H4 (cell line): ENCODE data around the gene HTRA3. TPM values are rescaled to one million over a fixed set of nuclear protein-coding genes. Genes with fewer than 3 reads are reported as not detected.

ENCODE experiments used
- DNase-seq: peaks from one replicate; pipeline ENCODE4 v3.0.0-alpha.2; 2015; ENCODE audit warnings: low spot score
- total RNA-seq: library from RNA; depleted of rRNA; stranded (reverse); fragments of >200 nt; shearing (Covaris generic); gene quantifications from 2 replicates; pipeline ENCODE4 v1.2.3, GENCODE V29; 2014; rRNA removed

The HTRA3 gene
- 6.7 and 9.6 TPM in 2 replicates for total RNA-seq

DNA sequence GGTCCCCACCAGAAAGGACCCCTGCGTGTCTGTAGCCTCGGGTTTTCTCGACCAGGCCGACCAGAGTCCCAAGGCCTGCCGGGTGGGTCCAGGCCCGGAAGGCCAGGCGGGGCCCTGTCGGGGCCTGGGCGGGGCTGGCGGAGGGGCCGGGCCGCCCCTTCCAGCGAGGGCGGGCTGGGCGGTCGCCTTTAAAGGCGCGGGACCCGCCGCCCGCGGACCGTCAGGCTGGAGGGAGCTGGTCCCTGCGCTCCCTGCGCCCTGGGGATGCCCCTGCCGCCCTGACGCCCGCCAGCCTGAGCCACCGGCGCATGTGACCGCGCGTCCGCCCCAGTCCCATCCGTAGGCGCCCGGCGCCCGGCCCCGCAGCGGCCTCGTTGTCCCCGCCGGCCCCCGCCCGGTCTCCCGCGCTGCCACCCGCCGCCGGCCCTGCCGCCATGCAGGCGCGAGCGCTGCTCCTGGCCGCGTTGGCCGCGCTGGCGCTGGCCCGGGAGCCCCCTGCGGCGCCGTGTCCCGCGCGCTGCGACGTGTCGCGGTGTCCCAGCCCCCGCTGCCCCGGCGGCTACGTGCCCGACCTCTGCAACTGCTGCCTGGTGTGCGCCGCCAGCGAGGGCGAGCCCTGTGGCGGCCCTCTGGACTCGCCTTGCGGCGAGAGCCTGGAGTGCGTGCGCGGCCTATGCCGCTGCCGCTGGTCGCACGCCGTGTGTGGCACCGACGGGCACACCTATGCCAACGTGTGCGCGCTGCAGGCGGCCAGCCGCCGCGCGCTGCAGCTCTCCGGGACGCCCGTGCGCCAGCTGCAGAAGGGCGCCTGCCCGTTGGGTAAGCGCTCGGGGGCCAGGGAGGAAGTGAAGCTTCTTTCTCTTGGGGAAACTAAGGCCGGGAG, at the start of gene HTRA3:
Gene HTRA3, plus strand, starts transcription at position 220 of the 883 bp plus-strand sequence. Its CDS starts 215 bp downstream, at position 435.
- no peak for DNase-seq

DNA sequence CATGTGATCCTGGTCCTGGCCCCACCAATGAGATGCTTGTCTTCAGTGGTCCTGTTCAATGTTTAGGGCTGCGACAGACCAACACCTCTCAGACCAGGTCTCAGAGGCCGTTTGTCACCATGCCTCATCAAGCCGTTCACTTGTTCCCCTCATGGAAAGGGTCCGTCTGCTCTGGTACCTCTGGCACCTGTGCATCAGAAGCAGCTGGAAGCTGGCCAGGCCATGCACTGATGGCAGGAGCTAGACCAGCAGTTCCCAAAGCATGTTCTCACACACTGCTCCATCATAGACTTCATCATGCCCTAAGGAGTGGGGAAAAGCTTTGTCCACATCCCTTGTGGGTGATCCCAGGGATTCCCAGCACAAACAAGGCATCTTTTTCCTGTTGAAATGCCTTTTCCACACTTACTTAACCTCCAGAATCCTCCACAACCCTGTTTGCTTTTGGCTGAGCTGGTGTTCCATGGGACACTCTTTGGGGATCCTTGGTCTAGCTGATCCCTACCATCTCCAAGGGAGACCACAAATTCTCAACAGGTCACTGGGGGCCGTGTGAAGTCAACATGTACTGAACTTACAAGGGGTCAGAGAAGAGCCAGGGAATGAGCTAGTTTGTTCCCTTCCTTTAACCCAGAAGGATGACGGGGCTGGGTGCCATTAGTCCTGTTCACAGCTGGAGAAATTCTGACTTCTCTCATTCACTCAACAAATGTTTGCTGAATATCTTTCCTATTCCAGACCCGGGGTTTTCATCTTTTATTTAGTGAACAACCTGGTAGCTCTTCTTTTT, 48.7 kb upstream of the HTRA3 start:
- no peak for DNase-seq

DNA sequence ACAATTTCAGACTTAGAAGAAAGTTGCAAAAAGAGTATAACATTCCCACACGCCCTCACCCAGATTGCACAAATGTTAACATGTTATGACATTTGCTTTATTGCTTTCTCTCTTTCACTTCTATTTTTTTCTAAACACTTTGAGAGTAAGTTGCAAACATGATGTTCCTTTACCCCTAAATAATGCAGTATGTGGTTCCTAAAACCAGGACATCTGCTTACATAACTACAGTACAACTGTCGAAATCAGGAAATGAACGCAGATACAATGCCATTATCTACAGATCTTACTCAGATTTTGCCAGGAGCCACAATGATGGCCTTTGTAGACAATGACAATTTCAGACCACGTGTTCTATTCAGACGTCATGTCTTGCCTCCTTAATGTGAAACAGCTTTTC, 48.1 kb upstream of the HTRA3 start:
- DNase-seq = no peak

DNA sequence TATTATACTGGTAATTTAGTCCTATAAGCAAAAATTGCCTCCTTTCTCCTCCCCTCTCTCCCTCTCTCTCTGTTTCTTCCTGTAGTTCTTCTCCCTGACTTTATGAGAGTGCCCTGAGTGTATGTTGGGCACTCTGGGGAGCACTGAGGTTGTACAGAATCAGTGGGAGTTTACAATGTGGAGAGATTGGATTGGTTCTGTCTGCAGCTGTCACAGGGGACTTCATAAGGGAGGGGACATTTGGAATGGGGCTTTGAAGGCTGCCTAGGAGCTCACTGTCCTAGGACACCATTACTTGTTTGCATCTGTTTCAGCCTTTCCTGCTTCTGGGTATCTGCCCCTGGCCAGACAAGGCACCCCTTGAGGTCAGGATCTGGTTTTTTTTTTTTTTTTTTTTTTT, 47.6 kb upstream of the HTRA3 start:
- no peak for DNase-seq

DNA sequence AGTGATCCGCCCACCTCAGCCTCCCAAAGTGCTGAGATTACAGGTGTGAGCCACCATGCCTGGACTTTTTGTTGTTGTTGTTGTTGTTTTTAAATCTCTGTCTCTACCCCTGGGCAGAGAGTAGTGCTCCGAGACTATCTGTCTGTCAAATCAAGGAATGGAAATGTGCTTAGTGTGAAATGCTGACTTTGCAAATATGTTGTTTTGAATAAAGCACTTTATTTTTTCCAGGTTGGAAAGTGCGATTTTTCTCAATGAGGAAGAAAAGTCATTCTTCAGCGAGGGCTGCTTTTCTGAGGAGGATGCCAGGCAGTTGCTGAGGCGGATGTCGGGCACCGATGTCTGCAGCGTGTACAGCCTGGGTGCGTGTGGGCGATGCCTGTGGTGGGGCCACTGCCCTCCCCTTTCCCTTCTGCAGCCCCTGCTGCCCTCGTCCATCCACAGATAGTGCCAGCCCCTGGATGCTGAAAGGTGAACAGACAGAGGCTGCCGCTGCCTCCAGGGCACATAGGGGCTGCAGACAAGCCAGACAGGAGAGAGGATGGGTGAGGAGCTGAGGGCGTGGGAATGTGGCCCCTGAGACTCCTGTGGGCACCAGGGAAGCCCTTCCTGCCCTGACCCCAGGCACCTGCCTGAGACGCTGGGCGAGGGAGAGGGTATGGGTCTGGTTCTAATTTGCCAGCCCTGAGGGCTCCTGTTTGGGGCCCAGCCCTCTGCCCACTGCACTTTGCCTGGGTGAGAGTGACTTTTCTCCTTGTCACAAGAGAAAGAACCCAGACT, 46.8 kb upstream of the HTRA3 start:
- no peak for DNase-seq

DNA sequence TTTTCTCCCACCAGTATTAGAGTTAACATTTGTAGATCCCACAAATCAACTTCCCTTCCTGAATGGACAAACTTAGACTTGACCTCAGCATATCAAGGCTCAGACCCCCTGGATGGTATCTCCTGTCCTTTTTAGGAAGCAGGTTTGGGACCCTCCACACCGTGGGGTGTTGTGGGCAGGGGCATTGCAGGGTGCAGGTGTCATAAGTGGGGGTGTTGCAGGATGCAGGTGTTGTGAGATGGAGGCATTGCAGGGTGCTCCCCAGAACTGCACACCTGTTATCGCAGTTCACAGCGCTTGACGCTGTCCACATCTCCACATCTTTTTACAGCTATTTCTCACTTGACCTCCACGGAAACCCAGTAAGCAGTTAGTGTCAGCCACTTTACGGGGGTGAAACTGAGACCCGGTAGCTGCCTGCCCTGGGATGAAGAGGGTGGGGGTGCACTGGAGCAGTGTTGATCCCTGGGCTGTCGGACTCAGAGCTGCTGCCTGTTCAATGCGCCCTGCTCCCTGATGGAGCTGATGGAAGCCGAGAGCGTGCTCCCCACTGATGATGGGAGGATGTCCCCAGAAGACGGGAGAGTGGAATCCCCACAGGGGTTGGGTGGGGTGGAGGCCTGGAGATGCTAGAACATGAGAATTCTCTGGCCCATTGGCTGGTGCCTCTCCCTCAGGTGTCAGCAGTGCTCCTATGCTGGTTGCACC, 45.1 kb upstream of the HTRA3 start:
- no peak for DNase-seq

DNA sequence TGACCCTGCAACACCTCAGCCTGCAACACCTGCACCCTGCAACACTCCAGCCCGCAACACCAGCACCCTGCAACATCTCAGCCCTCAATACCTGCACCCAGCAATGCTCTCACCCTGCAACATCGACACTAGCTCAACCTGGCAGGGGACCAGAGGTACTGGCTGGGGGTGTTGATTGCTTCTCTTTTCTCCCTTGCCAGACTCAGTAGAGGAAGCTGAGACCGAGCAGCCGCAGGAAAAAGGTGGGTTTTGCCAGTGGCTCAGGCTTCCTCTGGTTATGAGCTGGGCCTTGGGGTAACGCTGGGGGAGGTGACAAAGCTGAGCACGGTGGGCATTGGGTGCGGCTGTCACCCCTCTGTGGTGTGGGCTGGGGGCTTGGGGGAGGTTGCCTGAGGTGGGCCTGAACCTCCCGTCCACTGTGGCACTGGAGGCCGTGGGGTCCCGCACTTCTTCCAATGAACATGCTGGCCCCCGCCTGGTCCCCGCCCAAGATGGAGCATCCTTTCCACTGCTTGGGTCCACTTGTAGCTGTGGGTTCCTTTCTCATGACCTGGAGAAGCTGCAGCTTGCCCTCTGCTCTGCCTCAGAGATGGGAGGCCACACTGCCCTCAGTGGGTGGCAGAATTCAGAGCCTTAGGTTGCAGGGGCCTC, 44.5 kb upstream of the HTRA3 start:
- DNase-seq = no peak

DNA sequence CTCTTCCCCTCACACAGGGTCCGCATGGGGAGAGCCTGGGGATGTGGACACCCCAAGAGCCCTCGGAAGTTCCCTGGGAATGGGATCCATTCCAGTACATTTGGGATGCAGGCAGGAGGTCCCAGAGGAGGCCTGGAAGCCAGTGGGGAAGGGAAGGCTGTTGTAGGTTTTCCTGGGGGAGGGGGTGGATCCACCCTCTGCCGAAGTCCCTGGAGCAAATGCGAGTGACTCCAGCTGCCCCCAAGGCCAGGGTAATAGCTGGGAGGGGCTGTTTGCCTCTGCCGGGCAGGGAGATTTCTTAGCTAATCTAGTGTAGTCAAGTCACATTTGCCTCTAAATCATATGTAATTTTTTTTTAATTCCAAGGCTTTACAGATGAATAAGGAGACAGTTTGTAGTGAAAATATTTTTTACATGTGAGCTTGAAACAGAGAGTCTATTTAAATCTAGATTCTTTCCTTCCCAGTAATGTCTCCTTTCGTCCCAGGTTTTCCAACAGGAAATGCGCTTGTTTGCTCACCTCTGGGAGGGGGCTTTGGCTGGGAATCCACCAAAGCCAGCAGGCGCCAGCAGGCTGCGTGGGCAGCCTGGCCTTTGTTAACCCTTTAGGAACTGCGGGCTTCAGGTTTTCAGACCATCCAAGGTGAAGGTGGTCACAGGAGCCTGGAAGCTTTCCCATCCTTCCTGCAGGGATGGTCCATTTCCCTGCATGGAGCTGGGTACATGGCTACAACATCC, 43.7 kb upstream of the HTRA3 start:
- DNase-seq = no peak

DNA sequence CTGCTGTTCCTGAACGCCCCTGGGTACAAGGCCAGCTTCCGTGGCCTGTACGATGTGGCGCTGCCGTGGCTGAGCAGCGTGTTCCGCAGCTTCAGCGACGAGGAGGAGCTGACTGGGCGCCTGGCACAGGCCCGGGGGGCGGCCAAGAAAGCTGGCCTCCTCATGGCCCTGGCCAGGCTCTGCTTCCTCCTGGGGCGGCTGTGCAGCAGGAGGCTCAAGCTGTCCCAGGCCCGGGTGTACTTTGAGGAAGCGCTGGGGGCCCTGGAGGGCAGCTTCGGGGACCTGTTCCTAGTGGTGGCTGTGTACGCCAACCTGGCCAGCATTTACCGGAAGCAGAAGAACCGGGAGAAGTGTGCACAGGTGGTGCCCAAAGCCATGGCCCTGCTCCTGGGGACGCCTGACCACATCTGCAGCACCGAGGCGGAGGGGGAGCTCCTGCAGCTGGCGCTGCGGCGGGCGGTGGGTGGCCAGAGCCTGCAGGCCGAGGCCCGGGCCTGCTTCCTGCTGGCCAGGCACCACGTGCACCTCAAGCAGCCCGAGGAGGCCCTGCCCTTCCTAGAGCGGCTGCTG, 42.3 kb upstream of the HTRA3 start:
- no peak for DNase-seq

DNA sequence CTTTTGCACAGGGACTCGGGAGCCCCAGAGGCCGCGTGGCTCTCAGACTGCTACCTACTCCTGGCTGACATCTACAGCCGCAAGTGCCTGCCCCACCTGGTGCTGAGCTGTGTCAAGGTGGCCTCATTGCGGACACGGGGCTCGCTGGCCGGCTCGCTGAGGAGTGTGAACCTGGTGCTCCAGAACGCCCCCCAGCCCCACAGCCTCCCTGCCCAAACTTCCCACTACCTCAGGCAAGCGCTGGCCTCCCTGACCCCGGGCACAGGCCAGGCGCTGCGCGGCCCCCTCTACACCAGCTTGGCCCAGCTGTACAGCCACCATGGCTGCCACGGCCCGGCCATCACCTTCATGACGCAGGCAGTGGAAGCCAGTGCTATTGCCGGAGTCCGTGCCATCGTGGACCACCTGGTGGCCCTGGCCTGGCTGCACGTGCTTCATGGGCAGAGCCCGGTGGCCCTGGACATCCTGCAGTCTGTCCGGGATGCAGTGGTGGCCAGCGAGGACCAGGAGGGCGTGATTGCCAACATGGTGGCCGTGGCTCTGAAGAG, 41.7 kb upstream of the HTRA3 start:
- no peak for DNase-seq

DNA sequence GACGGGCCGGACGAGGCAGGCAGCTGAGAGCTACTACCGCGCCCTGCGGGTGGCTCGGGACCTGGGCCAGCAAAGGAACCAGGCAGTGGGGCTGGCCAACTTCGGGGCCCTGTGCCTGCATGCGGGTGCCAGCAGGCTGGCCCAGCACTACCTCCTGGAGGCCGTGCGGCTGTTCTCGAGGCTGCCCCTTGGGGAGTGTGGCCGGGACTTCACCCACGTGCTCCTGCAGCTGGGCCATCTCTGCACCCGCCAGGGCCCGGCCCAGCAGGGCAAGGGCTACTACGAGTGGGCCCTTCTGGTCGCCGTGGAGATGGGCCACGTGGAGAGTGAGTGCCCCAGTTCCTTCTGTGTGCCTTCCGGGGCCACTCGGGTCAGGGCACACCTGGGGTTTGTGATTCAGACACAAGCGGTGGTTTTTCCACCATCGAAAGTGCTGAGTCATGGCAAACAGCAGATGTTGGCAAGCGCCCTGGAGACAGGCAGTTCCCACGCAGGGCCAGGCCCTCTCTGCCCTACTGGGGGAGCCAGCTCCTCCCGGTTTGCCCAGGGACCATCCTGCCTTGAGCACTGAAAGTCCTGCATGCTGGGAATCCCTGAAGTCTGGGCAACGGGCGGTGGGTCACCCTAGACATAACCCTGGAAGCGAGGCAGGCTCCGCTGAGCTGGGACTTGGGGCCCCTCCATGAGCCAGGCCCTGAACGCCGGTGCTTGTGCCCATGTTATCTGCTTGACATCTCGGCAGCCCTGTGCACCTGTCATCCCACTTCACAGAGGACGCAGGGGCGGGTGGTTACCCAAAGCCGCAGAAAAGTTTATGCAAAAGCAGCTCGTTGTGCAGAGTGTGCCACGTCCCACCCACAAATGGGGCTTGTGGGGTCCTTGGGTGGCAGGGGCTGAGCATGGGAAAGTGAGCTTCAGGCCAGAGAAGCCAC, 41.0 kb upstream of the HTRA3 start:
- peak; percentile 88 for DNase-seq

DNA sequence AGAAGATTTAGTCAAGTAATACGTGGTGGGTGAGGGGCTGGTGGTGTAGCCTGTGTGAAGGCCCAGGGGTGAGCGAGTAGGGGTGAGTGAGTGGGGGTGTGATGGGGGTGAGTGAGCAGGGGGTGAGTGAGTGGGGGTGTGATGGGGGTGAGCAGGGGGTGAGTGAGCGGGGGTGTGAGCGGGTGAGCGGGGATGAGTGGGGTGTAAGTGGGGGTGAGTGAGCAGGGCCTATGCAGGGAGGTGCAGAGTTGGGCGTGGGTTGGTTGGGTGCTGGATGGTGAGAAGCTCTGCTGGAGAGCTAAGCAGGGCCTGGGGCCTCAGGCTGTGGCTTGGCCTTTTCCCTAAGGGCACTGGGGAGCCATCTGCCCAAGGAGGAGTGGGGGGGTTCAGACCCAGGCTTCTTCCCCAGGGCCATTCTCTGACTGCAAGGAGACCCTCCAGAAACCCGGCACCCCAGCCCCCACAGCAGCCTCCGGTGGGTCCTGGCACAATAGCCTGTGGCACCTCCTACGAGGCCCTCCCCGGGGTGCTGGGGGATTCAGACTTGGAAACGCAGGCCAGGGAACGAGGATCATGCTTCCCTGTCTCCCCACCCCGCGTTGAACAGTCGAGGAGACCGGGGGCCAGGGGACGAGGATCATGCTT, 40.1 kb upstream of the HTRA3 start:
- no peak for DNase-seq

DNA sequence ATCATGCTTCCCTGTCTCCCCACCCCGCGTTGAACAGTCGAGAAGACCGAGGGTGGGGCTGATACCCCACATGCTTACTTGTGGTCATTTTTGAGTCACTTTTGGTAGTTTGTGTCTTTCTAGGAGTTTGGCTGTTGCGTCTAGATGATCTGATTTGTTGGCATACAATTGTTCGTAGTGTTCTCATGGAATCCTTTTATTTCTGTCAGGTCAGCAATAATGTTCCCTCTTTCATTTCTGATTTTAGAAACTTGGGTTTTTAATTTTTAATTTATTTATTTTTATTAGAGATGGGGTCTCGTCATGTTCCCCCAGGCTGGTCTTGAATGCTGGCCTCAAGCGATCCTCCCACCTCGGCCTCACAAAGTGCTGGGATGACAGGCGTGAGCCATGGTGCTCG, 39.5 kb upstream of the HTRA3 start:
- no peak for DNase-seq

DNA sequence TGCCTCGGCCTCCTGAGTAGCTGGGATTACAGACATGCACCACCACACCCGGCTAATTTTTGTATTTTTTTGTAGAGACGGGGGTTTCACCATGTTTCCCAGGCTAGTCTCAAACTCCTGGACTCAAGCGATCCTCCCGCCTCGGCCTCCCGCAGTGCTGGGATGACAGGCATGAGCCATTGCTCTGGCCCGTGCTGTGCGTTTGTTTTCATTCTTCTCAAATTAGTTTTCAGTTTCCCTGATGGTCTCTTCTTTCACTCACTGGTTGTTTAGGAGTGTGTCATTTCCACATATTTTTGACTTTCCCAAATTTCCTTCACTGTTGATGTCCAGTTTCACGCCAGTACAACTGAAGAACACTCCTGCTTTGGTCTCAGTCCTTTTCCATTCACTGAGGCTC, 38.7 kb upstream of the HTRA3 start:
- DNase-seq = no peak

DNA sequence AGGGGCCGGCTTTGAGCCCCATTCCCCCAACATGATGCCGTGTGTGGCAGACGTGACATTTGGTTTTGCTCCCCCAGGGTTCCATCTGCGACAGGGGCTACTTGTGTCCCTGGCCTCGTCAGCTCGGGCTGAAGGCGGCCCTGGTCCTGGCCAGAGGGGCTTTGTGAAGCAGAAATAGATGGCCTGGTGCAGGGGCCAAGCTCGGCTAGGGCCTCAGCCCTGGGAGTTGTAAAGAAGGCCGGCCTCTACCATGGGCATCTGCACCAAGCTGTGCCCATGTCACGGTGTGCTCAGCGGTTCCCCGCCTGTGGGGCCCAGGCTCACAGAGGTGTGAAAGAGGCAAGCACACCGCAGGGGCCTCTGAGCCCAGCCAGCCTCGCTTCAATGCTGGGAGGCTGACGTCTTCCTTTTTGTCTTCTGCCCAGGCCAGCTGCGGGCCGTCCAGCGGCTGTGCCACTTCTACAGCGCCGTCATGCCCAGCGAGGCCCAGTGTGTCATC, 38.0 kb upstream of the HTRA3 start:
- DNase-seq = no peak

DNA sequence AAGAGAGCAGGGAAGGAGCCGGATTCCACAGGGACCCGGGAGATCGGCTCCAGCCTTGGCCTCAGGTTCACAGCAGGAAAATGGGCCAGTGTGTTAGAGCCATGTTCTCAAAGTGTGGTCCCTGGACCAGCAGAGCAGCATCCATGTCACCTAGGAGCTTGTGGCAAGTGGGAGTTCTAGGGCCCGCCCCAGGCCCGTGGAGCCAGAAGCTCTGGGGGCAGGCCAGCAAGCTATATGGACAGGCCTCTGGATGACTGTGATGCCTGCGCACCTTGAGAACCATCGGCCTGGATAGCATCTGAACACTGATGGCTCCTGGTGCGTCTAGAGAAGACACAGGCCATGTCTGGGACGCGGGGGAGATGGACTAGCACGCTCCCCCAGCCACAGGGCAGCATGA, 36.8 kb upstream of the HTRA3 start:
- DNase-seq = no peak

DNA sequence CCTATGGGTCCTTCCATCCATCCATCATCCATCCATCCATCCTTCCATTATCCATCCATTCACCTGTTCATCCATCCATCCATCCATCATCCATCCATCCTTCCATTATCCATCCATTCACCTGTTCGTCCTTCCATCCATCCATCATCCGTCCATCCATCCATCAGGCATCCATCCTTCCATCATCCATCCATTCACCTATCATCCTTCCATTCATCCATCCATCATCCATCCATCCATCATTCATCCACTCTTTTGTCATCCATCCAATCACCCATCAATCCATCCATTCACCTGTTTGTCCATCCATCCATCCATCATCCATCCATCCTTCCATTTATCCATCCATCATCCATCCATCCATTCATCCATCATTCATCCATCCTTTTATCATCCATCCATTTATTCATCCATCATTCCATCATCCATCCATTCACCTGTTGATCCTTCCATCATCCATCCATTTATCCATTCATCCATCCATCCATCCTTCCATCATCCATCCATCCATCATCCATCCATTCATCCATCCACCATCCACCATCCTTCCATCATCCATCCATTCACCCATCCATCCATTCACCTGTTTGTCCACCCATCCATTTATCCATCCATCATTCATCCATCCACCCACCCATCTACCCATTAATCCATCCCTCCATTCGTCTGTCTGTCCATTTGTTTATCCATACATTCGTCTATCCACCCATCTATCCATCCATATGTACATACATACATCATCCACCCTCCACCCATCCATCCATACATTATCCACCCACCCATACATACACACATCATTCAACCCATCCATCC, 35.7 kb upstream of the HTRA3 start:
- no peak for DNase-seq
